ENCODE data around the gene ZBP1. TPM values are rescaled to one million over a fixed set of nuclear protein-coding genes. Genes with fewer than 3 reads are reported as not detected.

The ZBP1 gene
- total RNA-seq, 1 experiment from 2014 or later, result 2.9 TPM

DNA sequence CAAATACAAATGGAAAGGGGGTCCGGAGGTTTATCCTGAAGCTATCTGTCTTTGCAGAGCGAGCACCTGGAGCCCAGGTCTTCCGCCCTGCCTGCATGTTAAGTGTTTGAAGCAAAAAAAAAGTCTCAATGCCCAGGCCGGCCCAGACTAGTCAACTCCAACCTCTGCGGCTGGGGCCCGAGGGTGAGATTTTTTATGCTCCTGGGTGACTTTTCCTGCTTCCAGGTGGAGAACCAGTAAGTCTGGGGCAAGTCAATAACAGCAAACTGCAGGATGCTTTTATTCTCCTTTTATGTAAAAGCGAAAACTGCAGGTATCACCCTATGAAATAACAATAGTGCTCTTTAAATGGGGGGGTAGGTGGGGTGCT lies 2.0 kb upstream of the ZBP1 start:
- CTCF ChIA-PET, result interaction anchor here (0.5 to 2.3 kb wide), 42 partner anchors 9 to 597 kb away, joined by 3 to 21 read pairs (median 5); partner anchors contain the start of gene PMEPA1
- Mint-ChIP-seq H3K9me3 (ENCODE audit: low read depth, unreplicated experiment) (peaks cover 3% of the 10 kb centered on the region), H3K4me3 (ENCODE audit: low read depth, unreplicated experiment) (peak overlapping the region; percentile 11), H3K36me3 (ENCODE audit: insufficient read depth, unreplicated experiment) (peaks cover 17% of the 10 kb centered on the region), H3K27me3 (ENCODE audit: unreplicated experiment) (no peaks in the 10 kb centered on the region), H3K27ac (ENCODE audit: unreplicated experiment) (peak overlapping the region; percentile 18), H3K4me1 (ENCODE audit: low read depth, unreplicated experiment) (peaks cover 46% of the 10 kb centered on the region)
- TF ChIP-seq, protein P1, sequence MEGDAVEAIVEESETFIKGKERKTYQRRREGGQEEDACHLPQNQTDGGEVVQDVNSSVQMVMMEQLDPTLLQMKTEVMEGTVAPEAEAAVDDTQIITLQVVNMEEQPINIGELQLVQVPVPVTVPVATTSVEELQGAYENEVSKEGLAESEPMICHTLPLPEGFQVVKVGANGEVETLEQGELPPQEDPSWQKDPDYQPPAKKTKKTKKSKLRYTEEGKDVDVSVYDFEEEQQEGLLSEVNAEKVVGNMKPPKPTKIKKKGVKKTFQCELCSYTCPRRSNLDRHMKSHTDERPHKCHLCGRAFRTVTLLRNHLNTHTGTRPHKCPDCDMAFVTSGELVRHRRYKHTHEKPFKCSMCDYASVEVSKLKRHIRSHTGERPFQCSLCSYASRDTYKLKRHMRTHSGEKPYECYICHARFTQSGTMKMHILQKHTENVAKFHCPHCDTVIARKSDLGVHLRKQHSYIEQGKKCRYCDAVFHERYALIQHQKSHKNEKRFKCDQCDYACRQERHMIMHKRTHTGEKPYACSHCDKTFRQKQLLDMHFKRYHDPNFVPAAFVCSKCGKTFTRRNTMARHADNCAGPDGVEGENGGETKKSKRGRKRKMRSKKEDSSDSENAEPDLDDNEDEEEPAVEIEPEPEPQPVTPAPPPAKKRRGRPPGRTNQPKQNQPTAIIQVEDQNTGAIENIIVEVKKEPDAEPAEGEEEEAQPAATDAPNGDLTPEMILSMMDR (IDR thresholded peaks at IDR 0.05; ENCODE audit: unreplicated experiment), result no peak
- no peak for DNase-seq
- BruUV-seq (replicated peaks), result no TSS peak
- intact Hi-C loops (cut with micrococcal nuclease; ENCODE audit: unreplicated experiment), result loop anchor here (2.0 kb wide), 2 partner anchors 465 to 587 kb away; no protein-coding TSS in a partner anchor

DNA sequence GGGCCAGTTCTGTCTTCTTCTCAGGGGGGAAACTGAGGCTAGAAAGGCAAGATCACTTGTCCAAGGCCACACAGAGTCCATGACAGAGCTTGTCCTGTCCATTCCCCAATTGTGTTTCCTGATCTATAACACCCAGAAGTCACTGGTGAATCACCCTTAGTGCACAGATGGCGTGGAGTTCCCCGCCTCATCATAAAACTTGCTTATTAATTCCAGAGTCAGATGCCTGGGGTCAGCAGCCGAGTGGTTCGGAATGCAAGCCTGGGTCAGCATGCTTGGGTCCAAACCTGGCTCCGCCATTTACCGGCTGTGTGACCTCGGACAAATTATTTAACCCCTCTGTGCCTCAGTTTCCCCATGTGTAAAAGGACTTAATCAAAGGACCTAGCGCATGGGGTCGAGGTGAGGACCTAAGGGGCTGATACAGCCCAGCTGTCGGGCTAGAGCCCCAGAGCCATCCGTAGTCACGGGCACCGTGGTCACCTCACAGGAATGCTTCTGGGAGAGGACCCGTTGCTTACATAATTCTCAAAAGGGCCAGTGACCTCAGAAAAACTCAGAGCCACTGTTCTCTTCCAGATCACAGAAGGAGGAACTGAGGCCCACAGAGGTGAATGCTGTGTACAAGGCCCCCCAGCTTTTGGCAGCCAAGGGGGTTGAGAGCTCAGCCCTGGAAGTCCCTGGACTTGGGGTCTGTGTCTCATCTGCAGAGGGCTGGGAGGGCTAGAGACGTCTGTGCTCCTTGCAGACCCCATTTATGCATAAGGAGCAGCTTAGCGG lies 1.4 kb upstream of the ZBP1 start:
- CTCF ChIA-PET, result interaction anchor here (0.5 to 2.3 kb wide), 11 partner anchors 22 to 702 kb away, joined by 3 to 21 read pairs (median 7); partner anchors contain the start of gene PMEPA1
- peak overlapping the region; percentile 4 for H3K4me3 Mint-ChIP-seq (ENCODE audit: low read depth, unreplicated experiment)
- no peaks in the 10 kb centered on the region for H3K27me3 Mint-ChIP-seq (ENCODE audit: unreplicated experiment)
- peaks cover 52% of the 10 kb centered on the region for H3K4me1 Mint-ChIP-seq (ENCODE audit: low read depth, unreplicated experiment)
- no TSS peak for BruUV-seq (replicated peaks)
- H3K27ac Mint-ChIP-seq (ENCODE audit: unreplicated experiment), result peak overlapping the region; percentile 40
- TF ChIP-seq, protein P1 (IDR thresholded peaks at IDR 0.05; ENCODE audit: unreplicated experiment), result no peak
- H3K9me3 Mint-ChIP-seq (ENCODE audit: low read depth, unreplicated experiment), result peaks cover 3% of the 10 kb centered on the region
- H3K36me3 Mint-ChIP-seq (ENCODE audit: insufficient read depth, unreplicated experiment), result peaks cover 17% of the 10 kb centered on the region
- no peak for DNase-seq
- intact Hi-C loops (cut with micrococcal nuclease; ENCODE audit: unreplicated experiment), result loop anchor here (2.0 kb wide), 2 partner anchors 465 to 587 kb away; no protein-coding TSS in a partner anchor

DNA sequence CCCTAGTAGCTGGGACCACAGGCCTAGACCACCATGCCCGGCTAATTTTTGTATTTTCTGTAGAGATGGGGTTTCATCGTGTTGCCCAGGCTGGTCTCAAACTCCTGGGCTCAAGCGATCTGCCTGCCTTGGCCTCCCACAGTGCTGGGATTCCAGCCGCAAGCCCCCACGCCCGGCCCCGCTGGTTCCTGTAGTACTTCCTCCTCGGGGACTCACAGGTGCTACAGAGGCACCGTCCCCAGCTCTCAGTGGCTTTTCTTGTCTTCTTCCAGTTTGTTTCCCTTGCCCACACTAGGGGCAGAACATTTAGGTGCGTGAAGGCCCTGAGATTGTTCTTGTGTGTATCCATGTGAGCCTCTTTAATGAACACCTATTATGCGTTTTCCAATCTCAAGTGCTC lies 773 bp upstream of the ZBP1 start:
- intact Hi-C loops (cut with micrococcal nuclease; ENCODE audit: unreplicated experiment), result no loop called here
- Mint-ChIP-seq H3K27ac (ENCODE audit: unreplicated experiment) (peak overlapping the region; percentile 40), H3K36me3 (ENCODE audit: insufficient read depth, unreplicated experiment) (peaks cover 12% of the 10 kb centered on the region), H3K4me1 (ENCODE audit: low read depth, unreplicated experiment) (peaks cover 53% of the 10 kb centered on the region), H3K27me3 (ENCODE audit: unreplicated experiment) (no peaks in the 10 kb centered on the region), H3K9me3 (ENCODE audit: low read depth, unreplicated experiment) (peaks cover 3% of the 10 kb centered on the region), H3K4me3 (ENCODE audit: low read depth, unreplicated experiment) (peak overlapping the region; percentile 4)
- TF ChIP-seq, protein P1 (IDR thresholded peaks at IDR 0.05; ENCODE audit: unreplicated experiment), result no peak
- DNase-seq, result no peak
- CTCF ChIA-PET, result interaction anchor here (1.2 kb wide), 1 partner anchor 78 kb away, joined by 4 read pairs; no protein-coding TSS in a partner anchor
- no TSS peak for BruUV-seq (replicated peaks)

DNA sequence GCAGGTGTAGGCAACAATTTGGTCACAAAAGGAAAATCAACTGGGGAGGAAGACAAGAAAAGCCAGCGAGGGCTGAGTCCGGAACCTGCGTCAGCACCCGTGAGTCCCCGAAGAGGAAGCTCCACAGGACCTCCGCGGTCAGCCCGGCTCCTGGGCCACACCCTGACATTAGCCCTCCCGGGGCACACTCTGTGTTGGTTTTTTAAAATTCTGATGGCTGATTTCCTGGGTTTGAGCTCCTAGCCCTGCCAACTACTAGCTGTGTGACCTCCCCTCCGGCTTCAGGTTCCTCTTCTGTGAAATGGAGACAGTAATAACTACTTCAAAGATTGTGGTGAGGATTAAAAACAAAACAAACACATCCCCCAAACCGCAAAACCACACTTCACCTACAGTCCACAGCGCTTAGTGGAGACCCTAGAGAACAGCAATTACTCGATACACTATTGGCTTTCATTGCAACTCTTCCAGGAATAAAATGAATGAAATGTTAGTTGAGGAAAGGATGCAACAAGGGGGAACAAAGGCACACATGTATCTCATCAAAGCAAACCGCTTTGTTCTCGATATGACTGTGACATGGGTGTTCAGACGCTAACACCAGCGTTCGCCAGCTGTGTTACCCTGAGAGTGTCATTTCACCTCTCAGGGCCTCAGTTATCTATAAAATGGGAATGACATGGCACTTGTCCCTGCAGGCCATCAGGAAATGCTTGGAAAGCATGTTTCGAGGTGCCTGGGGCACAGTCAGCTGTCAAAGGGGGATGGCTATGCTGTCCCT lies 985 bp downstream of the ZBP1 start:
- CTCF ChIA-PET, result interaction anchor here (0.6 to 2.0 kb wide), 8 partner anchors 19 to 569 kb away, joined by 3 to 7 read pairs (median 4); no protein-coding TSS in a partner anchor
- H3K4me1 Mint-ChIP-seq (ENCODE audit: low read depth, unreplicated experiment), result peaks cover 53% of the 10 kb centered on the region
- intact Hi-C loops (cut with micrococcal nuclease; ENCODE audit: unreplicated experiment), result loop anchor here (5.0 kb wide), 1 partner anchor 398 kb away; no protein-coding TSS in a partner anchor
- DNase-seq, result no peak
- TF ChIP-seq, protein P1 (IDR thresholded peaks at IDR 0.05; ENCODE audit: unreplicated experiment), result no peak
- H3K36me3 Mint-ChIP-seq (ENCODE audit: insufficient read depth, unreplicated experiment), result peaks cover 11% of the 10 kb centered on the region
- H3K27ac Mint-ChIP-seq (ENCODE audit: unreplicated experiment), result no peak overlapping the region
- no TSS peak for BruUV-seq (replicated peaks)
- no peak overlapping the region for H3K4me3 Mint-ChIP-seq (ENCODE audit: low read depth, unreplicated experiment)
- no peaks in the 10 kb centered on the region for H3K9me3 Mint-ChIP-seq (ENCODE audit: low read depth, unreplicated experiment)
- H3K27me3 Mint-ChIP-seq (ENCODE audit: unreplicated experiment), result no peaks in the 10 kb centered on the region

Data from Calu3 (cell line).